ENCODE measurements around the gene AZIN2.
"Not testable (repeated sequence)": the region's sequence is repeated elsewhere in the genome, so short reads cannot be mapped to it uniquely, and the experiment has no call there.

The AZIN2 gene

DNA sequence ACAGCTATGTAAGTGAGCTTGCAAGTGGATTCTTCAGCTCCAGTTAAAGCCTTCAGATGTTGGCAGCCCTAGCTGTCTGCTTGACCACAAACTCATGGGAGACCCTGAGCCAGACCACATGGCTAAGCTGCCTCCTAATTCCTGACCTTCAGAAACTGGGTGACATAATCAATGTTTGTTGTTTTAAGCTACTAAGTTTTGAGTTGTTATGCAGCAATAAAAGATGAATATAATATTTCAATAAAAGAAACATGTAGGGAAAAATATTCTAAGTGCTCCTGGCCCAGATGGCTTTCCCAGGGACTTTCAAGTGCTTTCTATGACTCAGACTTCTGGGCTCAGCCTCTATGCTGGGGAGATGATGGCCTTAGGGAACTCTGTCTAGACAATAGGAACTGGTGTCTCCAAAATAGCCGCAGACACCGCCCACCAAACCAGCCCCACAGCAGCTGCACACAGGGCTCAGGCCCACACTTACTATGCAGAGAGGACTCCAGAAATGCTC is 20.3 kb upstream of the AZIN2 start:
- DNase-seq, result no peak

DNA sequence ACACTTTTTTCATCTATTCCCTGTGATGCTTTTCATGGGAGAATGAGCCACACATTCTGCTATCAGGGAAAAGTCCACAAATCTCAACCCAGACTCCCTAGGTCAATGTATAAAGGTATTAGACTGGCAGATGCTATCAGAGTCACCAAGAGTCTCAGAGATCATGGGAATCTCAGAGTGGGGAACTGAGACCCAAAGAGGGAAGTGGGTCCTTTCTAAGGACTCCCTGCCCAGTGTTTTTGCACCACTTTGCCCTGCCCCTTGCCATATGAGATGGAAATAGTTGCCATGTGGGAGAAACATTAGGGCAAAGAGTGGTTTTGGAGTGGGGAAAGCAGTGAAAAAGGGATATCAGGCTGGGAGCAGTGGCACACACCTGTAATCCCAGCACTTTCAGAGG is 19.1 kb upstream of the AZIN2 start:
- no peak for DNase-seq

DNA sequence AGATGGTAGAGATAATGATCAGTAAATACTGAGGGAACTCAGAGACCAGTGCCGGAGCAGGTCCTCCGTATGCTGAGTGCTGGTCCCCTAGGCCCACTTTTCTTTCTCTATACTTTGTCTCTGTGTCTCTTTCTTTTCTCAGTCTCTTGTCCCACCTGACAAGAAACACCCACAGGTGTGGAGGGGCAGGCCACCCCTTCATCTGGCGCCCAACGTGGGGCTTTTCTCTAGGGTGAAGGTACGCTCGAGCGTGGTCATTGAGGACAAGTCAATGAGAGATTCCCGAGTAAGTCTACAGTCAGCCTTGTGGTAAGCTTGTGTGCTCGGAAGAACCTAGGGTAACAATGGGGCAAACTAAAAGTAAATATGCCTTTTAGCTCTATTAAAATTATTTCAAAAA is 16.7 kb upstream of the AZIN2 start:
- DNase-seq, result not testable (repeated sequence)

DNA sequence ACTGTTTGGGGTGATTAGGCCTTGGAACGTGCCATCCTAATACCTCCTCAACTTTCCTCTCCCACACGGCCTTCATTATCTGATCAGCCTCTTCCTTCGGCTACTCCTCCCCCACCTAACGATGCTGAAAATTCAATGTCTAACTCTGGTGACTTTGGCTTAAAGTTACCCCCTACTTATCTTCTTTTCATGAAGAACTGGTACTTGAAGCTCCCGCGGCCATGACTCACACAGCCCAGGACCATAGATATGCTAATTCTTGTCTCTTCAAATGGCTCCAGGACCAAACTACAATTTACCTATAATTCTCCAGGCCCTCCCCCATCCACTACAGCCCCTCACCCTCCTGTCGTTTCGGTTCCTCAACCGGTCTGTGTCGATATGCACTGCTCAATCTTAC is 15.7 kb upstream of the AZIN2 start:
- DNase-seq, result no peak

DNA sequence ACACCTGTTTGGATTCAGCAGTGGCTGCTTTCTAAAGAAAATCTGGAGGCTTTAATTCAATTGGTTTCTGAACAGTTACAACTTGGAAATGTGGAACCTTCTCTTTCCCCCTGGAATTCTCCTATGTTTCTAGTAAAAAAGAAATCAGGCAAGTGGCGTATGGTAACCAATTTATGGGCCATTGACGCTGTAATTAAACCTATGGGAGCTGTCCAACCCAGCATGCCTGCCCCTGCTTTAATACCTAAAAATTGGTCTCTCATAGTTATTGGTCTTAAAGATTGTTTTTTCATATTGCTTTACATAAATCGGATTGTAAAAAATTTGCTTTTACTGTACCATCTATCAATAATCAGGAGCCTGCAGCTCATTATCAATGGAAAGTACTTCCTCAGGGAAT is 14.5 kb upstream of the AZIN2 start:
- not testable (repeated sequence) for DNase-seq

DNA sequence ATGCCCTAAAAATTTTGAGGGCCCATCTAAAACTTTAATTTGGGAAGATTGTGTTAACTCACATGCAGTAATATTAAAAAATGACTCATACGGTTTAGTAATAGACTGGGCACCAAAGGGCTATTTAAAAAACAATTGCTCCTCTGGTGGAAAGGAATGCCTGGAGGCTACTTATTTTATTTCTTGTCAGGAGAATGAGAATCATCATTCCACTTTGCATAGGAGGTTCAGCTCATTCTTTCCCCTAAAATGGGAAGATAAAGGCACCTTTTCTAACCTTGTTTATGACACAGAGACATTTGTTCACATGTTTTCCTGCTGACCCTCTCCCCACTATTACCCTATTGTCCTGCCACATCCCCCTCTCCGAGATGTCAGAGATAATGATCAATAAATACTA is 12.8 kb upstream of the AZIN2 start:
- not testable (repeated sequence) for DNase-seq

DNA sequence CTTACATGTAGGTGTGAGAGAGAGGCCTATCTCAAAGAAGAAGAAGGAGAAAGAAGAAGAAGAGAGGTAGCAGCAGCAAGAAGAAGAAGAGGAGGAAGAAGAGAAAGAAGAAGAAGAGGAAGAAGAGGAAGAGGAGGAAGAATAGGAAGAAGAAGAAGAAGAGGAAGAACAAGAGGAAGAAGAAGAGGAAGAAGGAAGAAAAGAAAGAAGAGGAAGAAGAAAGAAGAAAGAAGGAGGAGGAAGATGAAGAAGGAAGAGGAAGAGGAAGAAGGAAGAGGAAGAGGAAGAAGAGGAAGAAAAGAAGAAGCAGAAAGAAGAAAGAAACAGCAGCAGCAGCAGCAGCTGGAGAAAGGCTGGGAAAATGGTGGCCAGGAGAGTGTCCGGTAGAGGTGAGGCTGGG is 10.3 kb upstream of the AZIN2 start:
- DNase-seq, result no peak

DNA sequence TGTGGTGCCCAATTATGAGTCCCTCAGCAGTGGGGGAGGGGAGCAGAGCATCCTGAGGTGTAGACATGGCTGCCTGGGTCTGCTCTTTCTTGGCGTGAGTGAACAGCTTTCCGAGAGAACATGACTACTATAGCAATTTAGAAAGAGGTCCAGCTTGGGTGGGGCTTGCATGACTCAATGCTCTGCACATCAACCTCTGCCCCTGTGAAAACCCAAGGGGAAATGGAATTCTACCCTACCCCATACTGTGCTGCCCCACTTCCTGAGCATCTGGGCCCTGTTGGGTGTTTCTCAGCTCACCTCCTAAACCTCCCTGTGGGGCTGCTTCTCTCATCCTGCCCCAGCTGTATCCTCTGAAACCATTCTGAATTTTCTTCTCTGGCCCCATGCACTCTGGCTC is 8.2 kb upstream of the AZIN2 start:
- DNase-seq, result no peak

DNA sequence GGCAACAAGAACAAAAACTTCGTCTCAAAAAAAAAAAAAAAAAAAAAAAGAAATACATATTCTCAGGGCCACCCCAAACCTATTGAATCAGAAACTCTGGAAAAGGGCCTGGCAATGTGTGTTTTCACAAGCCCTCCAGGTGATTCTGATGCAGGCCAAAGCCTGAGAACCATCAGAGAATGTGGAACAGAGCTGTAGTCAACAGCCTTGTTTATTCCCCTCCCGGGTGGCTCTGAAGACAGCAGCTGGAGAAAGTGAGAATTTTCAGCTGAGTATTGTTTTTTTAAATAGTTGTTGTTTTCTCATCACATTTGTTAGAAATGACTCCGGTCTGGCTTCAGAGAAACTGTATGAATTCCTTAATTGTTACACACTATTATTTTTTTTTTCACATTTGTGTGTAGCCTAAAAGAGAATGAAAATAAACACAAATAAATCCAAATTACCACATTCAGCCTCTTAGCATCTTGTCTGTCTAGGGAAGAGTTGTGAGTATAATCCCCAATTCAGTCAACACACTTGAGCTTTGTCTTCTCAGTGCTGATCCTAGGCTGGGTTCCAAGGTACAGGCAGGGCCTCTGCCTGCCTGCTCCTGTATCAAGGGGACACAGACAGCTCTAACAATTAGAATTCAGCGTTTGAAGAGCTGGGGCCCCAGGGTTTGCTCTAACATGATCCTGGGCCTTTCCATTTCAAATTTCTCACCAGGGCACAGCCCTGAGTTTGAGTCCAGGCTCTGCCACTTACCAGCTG is 6.6 kb upstream of the AZIN2 start:
- no peak for DNase-seq

DNA sequence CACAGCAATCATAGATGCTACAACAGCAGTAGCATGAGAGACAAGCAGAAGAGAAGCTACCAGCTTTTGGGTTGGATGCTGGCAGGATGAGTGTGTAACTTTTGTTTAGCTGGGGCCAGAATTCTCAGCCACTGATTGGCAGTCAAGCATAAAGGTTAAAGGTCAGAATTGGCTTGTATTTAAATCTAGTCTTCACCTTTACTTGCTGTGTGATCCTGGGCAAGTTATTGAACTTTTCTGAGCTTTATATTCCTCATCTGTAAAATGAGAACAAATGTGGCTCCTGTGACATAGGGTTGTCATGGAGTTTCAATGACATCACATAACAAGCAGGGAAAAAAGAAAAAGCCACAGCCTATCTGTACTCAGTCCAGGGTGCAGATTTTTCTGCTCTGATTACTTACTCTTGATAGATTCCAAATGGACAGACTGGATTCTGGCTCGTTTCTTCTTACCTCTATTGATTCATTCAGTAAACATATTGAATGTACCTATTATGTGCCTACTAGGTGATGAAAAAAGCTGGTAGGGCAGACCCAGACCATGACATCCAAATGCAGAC is 2.8 kb upstream of the AZIN2 start:
- no peak for DNase-seq

DNA sequence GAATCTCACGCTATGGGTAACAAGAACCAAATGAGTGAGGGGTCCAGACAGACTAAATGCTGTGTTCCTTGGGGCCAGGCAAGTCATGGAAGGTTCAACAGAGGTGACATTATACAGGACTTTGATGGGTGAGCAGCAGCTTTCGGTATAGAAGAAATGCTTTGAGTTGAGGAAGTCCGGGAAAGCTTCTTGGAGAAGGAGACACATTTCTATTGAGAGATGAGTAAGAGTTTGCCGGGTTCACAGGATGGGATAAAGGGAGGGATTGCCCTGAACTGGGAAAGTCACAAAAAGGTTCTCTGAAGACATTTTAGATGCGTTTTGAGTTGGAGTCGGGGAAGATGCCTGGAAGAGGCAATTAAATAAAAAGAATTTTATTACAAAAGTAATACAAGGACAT is 580 bp upstream of the AZIN2 start:
- DNase-seq, result no peak

DNA sequence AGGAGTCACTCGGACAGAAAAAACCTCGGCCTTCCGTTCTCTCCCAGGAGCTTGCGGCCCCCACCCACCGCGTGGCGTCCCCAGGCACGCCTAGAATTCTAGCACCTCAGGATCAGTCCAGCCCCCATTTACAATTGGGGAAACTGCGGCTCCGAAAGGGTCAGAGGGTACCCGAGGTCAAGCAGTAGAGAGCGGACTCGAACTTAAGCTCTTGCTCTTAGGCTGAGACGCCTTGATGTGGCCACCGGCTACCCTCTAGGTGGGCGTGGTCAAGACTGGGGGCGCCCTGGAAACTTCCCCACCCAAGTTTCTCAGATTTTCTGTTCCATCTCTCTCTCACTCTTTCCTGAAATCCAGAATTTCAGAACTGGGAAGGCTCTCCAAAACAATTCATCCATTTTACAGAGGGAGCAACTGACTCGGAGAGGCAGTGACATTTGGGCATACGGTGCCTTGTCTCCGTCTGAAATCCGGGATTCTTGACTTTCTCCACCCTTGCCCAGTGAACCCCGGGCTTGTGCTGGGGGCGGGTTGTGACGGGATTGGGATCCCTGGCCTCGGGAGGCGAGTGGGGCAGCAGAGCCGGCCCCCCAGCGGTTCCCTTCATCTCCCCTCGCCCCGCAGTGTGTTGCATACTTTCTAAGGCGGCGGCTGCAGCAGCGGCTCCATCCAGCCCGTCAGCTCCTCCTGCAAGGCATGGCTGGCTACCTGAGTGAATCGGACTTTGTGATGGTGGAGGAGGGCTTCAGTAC is 777 bp downstream of the AZIN2 start:
- DNase-seq, result no peak

DNA sequence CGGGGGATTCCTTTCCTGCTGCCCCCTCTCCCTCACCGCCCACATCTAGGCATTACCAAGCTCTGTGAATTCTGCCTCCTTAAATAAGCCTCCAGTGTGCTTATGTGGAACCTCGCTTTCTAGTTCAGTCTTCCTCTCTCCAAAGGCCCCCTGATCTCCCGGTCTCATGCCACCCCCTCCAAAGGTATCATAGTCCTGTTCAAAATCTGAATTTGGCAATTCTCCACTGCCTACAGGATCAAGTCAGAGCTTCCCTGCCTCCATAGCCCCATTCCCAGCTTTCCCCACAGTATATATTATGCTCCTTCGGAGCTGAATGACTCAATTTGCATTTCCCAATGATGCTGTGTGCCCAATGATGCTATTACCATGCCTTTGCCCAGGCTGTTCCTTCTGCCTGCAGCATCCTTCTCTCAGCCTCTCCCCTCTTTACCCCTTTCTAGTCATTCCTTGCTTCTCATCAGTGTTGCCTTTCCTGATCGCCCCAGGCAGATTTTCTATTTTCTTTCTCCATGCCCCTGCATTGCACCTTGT is 1.7 kb downstream of the AZIN2 start:
- no peak for DNase-seq

DNA sequence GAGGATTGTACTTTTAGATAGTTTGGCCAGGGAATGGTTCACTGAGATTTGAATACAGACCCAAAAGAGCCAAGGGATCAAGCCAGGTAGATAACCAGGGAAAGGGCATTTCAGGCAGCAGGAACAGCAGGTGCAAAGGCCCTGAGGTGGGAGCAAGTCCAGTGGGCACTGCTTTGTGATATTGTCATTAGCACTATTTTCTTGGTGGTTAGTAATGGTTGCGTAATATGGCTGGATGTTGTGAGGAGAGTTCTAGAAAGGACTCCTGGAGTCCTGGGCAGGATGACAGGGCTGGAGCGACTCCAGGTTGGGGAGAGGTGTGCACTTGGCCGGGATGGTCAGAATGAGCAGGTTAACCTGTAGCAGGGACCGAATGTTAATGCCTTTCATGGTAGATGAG is 4.4 kb downstream of the AZIN2 start:
- no peak for DNase-seq

DNA sequence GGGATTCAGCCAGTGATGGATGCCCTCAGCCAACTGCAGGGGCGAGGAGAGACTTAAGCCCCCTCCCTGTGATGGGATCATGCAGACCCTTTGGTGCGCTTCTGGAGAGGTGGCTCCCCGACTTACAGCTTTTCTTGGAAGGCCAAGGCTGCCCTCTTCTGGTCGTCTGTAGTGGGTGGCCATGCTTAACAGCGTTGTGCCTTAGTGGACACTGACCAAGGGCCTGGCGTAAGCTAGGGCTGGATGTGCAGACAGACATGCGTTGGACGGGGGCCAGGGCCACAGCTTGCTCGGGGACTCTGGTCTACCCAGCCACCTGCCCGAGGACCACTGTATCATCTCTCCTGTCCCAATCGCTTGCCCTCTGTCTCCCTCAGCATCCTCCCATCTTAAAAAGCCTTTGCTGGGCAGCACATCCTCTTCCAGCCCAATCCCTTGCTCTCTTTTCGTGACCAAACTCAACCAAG is 5.5 kb downstream of the AZIN2 start:
- peak; percentile 73 for DNase-seq

DNA sequence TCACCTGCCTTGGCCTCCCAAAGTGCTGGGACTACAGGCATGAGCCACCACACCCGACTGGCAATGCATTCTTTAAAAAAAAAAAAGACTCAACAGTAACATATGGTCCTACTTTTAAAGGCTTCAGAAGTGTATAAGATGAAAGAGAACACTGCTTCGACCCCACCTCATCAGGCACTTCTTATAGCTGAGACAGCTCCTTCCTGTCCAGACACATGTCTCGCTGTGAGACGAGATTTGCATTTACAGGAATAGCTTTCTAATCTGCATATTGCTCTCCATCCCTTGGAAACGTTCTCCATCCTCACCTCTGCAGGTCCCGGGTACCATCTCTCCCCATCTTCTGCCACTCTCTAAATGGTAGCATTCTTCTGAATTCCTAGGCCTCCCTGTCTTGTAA is 6.7 kb downstream of the AZIN2 start:
- no peak for DNase-seq

DNA sequence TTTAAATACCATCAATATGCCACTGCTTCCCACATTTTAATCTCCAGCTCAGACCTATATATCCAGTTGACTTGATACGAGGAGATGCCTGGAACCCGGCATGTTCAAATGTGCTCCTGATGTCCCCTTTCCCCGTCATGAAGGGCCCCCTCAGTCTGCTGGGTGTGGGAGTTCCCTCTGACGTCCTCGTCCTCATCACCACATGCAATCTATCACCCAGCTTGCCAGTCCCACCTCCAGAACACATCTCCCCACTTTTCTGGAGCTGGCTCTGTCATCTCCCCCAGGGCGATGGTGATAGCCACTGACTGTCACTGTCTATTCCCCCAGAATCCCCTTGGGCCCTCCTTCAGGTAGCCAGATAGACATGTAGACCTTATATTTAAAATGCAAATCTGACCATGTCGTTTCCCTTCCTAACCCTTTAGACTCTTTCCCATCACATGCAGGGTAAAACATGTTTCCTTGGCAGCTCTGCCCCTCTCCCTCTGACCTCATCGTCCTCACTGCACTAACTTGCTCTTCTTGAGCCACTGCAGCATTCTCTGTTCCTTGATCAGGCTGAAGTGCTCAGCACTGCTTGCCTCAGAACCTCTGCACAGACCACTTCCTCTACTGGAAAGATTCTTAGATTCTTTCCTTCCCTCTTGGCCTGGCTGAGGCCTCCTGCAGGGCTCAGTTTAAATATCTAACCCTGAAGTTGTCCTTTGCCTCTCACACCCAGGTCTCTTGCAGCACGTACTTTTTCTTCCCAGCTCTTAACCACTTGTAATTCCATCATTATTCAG is 7.4 kb downstream of the AZIN2 start:
- no peak for DNase-seq

DNA sequence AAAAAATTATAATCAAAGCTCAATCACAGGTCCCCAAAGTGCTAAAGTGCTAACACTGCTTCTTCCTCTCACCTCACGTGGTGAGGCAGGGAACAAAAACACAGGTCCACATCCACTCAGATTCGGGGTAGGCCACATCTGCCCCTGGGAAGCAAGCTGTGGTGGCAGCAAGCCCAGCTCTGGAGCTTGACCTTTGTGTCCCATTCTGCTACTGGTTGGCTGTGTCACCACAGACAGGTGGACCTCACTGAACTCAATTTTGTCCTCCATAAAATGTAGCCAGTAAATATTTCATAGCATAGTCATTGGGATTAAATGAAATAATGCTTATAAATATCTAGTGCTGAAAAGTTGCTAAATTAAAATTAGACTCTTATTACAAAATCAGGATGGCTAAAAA is 8.5 kb downstream of the AZIN2 start:
- DNase-seq, result no peak

DNA sequence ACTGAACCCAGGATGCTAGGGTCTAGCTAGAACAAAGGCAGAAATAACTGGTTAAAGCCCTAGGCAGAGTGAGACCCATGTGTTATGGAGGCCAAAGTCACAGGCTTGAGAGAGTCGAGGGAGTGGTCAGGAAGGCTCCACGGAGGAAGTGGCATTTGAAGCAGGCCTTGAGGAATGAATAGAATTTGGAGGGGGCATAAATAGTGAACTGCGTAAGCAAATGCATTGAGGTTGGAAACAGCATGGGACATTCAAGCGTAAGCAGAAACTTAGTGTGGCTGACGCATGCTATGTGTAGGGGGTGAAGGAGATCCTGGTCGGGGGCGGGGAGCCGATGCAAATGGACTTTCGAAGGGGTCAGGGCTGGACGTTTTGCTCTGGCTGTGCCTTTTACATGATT is 11.5 kb downstream of the AZIN2 start:
- DNase-seq, result no peak

DNA sequence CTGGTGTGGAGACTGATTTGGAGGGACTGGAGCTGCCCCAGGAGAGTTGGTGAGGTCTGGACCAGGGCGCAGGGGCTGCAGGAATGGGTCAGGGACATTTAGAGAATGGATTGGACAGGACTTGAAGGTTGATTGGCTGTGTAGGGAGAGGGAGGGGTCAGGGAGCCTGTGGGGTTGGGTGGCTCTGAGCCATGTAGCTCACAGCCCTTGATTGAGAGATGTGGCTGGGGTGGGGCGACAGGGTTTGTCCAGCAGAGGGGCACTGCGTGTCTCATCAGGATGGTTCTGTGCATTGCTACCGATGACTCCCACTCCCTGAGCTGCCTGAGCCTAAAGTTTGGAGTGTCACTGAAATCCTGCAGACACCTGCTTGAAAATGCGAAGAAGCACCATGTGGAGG is 12.1 kb downstream of the AZIN2 start:
- DNase-seq, result no peak

DNA sequence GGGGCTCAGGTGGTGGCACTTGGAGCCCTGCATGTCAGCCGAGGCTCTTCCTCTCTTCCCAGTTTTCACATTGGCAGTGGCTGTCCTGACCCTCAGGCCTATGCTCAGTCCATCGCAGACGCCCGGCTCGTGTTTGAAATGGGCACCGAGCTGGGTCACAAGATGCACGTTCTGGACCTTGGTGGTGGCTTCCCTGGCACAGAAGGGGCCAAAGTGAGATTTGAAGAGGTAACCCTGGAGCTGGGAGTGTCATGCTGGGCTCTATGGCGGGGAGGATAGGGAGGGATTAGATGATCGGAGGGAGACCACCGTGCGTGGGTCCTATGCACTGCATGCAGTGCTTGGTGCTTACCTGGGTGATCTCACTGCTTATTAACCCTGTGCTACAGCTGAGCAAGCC is 13.5 kb downstream of the AZIN2 start:
- DNase-seq, result no peak

DNA sequence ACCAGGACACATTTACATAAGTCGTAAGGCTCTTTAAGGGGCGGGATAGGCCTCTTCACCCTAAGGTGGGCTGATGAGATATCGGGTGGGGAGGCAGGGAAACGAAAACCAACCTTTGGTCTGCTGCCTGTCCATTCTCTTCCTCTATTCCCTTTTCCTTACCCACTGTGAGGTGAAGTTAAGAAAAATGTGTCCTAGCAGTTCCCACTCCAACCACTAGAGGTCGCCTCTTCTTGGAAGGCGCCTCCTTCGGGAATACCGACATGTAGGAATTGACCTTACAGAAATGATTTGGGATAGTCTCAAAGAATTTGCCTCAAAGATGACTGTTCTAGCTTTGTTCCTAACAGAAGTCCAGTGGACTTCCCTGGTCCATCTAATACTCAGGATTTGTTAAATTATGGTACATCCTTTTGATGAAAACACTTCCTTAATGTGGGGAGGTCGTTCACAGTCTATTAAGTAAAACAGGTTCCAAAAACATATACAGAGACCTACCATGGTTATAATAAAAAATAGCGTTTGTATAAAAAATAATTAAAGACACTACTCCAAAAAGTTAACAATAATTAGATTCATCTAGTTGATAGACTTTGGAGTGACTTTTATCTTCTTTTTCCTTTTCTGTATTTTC is 14.1 kb downstream of the AZIN2 start:
- peak; percentile 55 for DNase-seq

Measured in NCI-H1092 (cell line).